ENCODE results near the gene EIF5AL1. TPM values are rescaled to one million over a fixed set of nuclear protein-coding genes. Genes with fewer than 3 reads are reported as not detected.

The EIF5AL1 gene
- polyA plus RNA-seq, 1 donor from 2014 or later, result 0.21 TPM

GRCh38 chr10:79473496-79474095 is 38.7 kb upstream of the EIF5AL1 start:
- TF ChIP-seq REST (IDR thresholded peaks at IDR 0.05; ENCODE audit: borderline replicate concordance) (no peak), RAD21 (conservative IDR thresholded peaks at IDR 0.05) (no peak), SMC3 (conservative IDR thresholded peaks at IDR 0.05; ENCODE audit: poor library complexity) (no peak), CTCF (IDR thresholded peaks at IDR 0.05; ENCODE audit: poor library complexity, severe bottlenecking) (no peak)
- Histone ChIP-seq H4K20me1 (ENCODE audit: insufficient read depth) (no peaks in the 10 kb centered on the region), H3K4me3 (ENCODE audit: low read length) (no peak overlapping the region), H3K36me3 (ENCODE audit: insufficient read depth, low read length) (no peaks in the 10 kb centered on the region), H3K4me2 (ENCODE audit: low read length) (no peak overlapping the region), H3K27me3 (ENCODE audit: insufficient read depth, low read depth, low read length) (no peaks in the 10 kb centered on the region), H3K9ac (ENCODE audit: low read length) (no peak overlapping the region), H3K27ac (ENCODE audit: low read length) (no peak overlapping the region), H2AFZ (ENCODE audit: low read depth, low read length) (no peak overlapping the region), H3F3A (ENCODE audit: insufficient read depth, low read length, poor library complexity, severe bottlenecking) (no peaks in the 10 kb centered on the region), H3K79me2 (replicated peaks; ENCODE audit: insufficient read depth, low read length) (no peaks in the 10 kb centered on the region), H3K9me2 (ENCODE audit: insufficient read depth, low read length) (no peaks in the 10 kb centered on the region), H3K9me3 (ENCODE audit: low read length) (no peaks in the 10 kb centered on the region)

GRCh38 chr10:79475119-79475653 is 37.1 kb upstream of the EIF5AL1 start:
- Histone ChIP-seq H3K9me2 (ENCODE audit: insufficient read depth, low read length) (no peaks in the 10 kb centered on the region), H3K9me3 (ENCODE audit: low read length) (no peaks in the 10 kb centered on the region), H3K4me2 (ENCODE audit: low read length) (no peak overlapping the region), H3K79me2 (replicated peaks; ENCODE audit: insufficient read depth, low read length) (no peaks in the 10 kb centered on the region), H4K20me1 (ENCODE audit: insufficient read depth) (no peaks in the 10 kb centered on the region), H3K27me3 (ENCODE audit: insufficient read depth, low read depth, low read length) (no peaks in the 10 kb centered on the region), H3K36me3 (ENCODE audit: insufficient read depth, low read length) (no peaks in the 10 kb centered on the region), H3K27ac (ENCODE audit: low read length) (no peak overlapping the region), H3K9ac (ENCODE audit: low read length) (no peak overlapping the region), H3K4me3 (ENCODE audit: low read length) (no peak overlapping the region), H2AFZ (ENCODE audit: low read depth, low read length) (no peak overlapping the region), H3F3A (ENCODE audit: insufficient read depth, low read length, poor library complexity, severe bottlenecking) (no peaks in the 10 kb centered on the region)
- no peak for TF ChIP-seq EP300 (conservative IDR thresholded peaks at IDR 0.05; ENCODE audit: poor library complexity, severe bottlenecking)
- TF ChIP-seq EZH2 (IDR thresholded peaks at IDR 0.05; ENCODE audit: borderline replicate concordance, insufficient read depth, low read length, poor library complexity, severe bottlenecking), result no peak
- no peak for TF ChIP-seq CTCF (IDR thresholded peaks at IDR 0.05; ENCODE audit: poor library complexity, severe bottlenecking)
- no peak for TF ChIP-seq TAF1 (IDR thresholded peaks at IDR 0.05; ENCODE audit: low read depth)

Data from neural cell (in vitro differentiated cells).